Measurements from ENCODE around the gene ZNF14. TPM values are rescaled to one million over a fixed set of nuclear protein-coding genes. Genes with fewer than 3 reads are reported as not detected.
"Not testable (repeated sequence)": the region's sequence is repeated elsewhere in the genome, so short reads cannot be mapped to it uniquely, and the experiment has no call there.

ZNF14 gene
- total RNA-seq, 1 donor from 2014 or later, result 10.9 TPM

- peaks cover 3% of the 10 kb centered on the region for H3K27me3 Mint-ChIP-seq (ENCODE audit: unreplicated experiment)
- DNase-seq, result no peak
- H3K27ac Mint-ChIP-seq (ENCODE audit: unreplicated experiment), result peak overlapping the region; percentile 96
- peaks cover 3% of the 10 kb centered on the region for H3K4me1 Mint-ChIP-seq (ENCODE audit: low read depth, unreplicated experiment)
- H3K36me3 Mint-ChIP-seq (ENCODE audit: unreplicated experiment), result no peaks in the 10 kb centered on the region
- TF ChIP-seq CTCF (IDR thresholded peaks at IDR 0.05; ENCODE audit: partially characterized antibody, unreplicated experiment), result no peak
- H3K9me3 Mint-ChIP-seq (ENCODE audit: unreplicated experiment), result peaks cover 18% of the 10 kb centered on the region
- H3K4me3 Mint-ChIP-seq (ENCODE audit: unreplicated experiment), result peak overlapping the region; percentile 99
These were observed 42.9 kb upstream of the ZNF14 start for GRCh38 chr19:19775891-19776205.

- peak overlapping the region; percentile 27 for H3K4me3 Mint-ChIP-seq (ENCODE audit: unreplicated experiment)
- peaks cover 3% of the 10 kb centered on the region for H3K27me3 Mint-ChIP-seq (ENCODE audit: unreplicated experiment)
- no peaks in the 10 kb centered on the region for H3K36me3 Mint-ChIP-seq (ENCODE audit: unreplicated experiment)
- peak overlapping the region; percentile 26 for H3K27ac Mint-ChIP-seq (ENCODE audit: unreplicated experiment)
- TF ChIP-seq CTCF (IDR thresholded peaks at IDR 0.05; ENCODE audit: partially characterized antibody, unreplicated experiment), result no peak
- peaks cover 15% of the 10 kb centered on the region for H3K9me3 Mint-ChIP-seq (ENCODE audit: unreplicated experiment)
- no peak for DNase-seq
- H3K4me1 Mint-ChIP-seq (ENCODE audit: low read depth, unreplicated experiment), result peaks cover 3% of the 10 kb centered on the region
These were observed 41.6 kb upstream of the ZNF14 start for GRCh38 chr19:19774354-19775033.

- H3K4me1 Mint-ChIP-seq (ENCODE audit: low read depth, unreplicated experiment); H3K27ac Mint-ChIP-seq (ENCODE audit: unreplicated experiment); H3K4me3 Mint-ChIP-seq (ENCODE audit: unreplicated experiment); DNase-seq; H3K27me3 Mint-ChIP-seq (ENCODE audit: unreplicated experiment); H3K36me3 Mint-ChIP-seq (ENCODE audit: unreplicated experiment): not testable (repeated sequence)
- peaks cover 13% of the 10 kb centered on the region for H3K9me3 Mint-ChIP-seq (ENCODE audit: unreplicated experiment)
These were observed 39.1 kb upstream of the ZNF14 start for GRCh38 chr19:19771963-19772362.

GRCh38 chr19:19769971-19770370, 37.1 kb upstream of the ZNF14 start:
- not testable (repeated sequence) for H3K4me1 Mint-ChIP-seq (ENCODE audit: low read depth, unreplicated experiment); DNase-seq; H3K4me3 Mint-ChIP-seq (ENCODE audit: unreplicated experiment); H3K27me3 Mint-ChIP-seq (ENCODE audit: unreplicated experiment); H3K9me3 Mint-ChIP-seq (ENCODE audit: unreplicated experiment); H3K27ac Mint-ChIP-seq (ENCODE audit: unreplicated experiment); H3K36me3 Mint-ChIP-seq (ENCODE audit: unreplicated experiment)

GRCh38 chr19:19758164-19758563, 25.3 kb upstream of the ZNF14 start:
- no peak for TF ChIP-seq CTCF (IDR thresholded peaks at IDR 0.05; ENCODE audit: partially characterized antibody, unreplicated experiment)
- Mint-ChIP-seq H3K9me3 (ENCODE audit: unreplicated experiment) (peaks cover 4% of the 10 kb centered on the region), H3K27ac (ENCODE audit: unreplicated experiment) (no peak overlapping the region), H3K27me3 (ENCODE audit: unreplicated experiment) (peaks cover 4% of the 10 kb centered on the region), H3K4me1 (ENCODE audit: low read depth, unreplicated experiment) (no peaks in the 10 kb centered on the region), H3K4me3 (ENCODE audit: unreplicated experiment) (no peak overlapping the region), H3K36me3 (ENCODE audit: unreplicated experiment) (no peaks in the 10 kb centered on the region)
- no peak for DNase-seq

GRCh38 chr19:19752760-19753403, 20.0 kb upstream of the ZNF14 start:
- Mint-ChIP-seq H3K27me3 (ENCODE audit: unreplicated experiment) (peaks cover 9% of the 10 kb centered on the region), H3K9me3 (ENCODE audit: unreplicated experiment) (peaks cover 9% of the 10 kb centered on the region), H3K4me3 (ENCODE audit: unreplicated experiment) (no peak overlapping the region), H3K4me1 (ENCODE audit: low read depth, unreplicated experiment) (no peaks in the 10 kb centered on the region), H3K27ac (ENCODE audit: unreplicated experiment) (no peak overlapping the region), H3K36me3 (ENCODE audit: unreplicated experiment) (no peaks in the 10 kb centered on the region)
- no peak for TF ChIP-seq CTCF (IDR thresholded peaks at IDR 0.05; ENCODE audit: partially characterized antibody, unreplicated experiment)
- no peak for DNase-seq

Measured in glutamatergic neuron (in vitro differentiated cells).